K562 (cell line): ENCODE results near the gene EPB41L4A. TPM values are rescaled to one million over a fixed set of nuclear protein-coding genes. Genes with fewer than 3 reads are reported as not detected.

Experiments
- PREB ChIP-seq: sonication (generic); formaldehyde crosslinking; IDR thresholded peaks from 2 replicates; pipeline ENCODE4 v1.8.1; 2023; ENCODE audit warnings: mild to moderate bottlenecking, missing genetic modification reagents
- polyA plus RNA-seq, 8 experiments: library from polyadenylated mRNA; depleted of rRNA in 4 of 8; stranded (reverse) in 5 of 8; unstranded in 3 of 8; fragments of >200 nt; fragmentation: Nextera tagmentation in 2 of 8; fragmentation: Illumina TruSeq in 1 of 8; extraction: Ambion mirVana in 2 of 8; extraction: Trizol in 1 of 8; gene quantifications; 2 replicates each; pipeline versions ENCODE4 v1.2.1 to v1.2.3, GENCODE V29; 2011 to 2014; ENCODE audit warnings: inconsistent platforms in 1 of 8, missing spikeins in 1 of 8
- total RNA-seq, 7 experiments: library from RNA; depleted of rRNA in 6 of 7; stranded (reverse); fragments of >200 nt in 6 of 7; fragmentation: Illumina TruSeq in 2 of 7; extraction: Trizol in 2 of 7; gene quantifications; 2 replicates each; pipeline versions ENCODE4 v1.2.1 to v1.2.3, GENCODE V29; 2011 to 2021; ENCODE audit warnings: low replicate concordance in 1 of 7
- TF ChIP-seq, protein P1 (sequence below), 2 experiments: fragments of 450-650 bp in 1 of 2; sonication (generic) in 1 of 2; formaldehyde crosslinking in 1 of 2; IDR thresholded peaks; 2 replicates each; pipeline versions ENCODE4 v1.7.1 to v1.9.0; 2016 to 2022; ENCODE audit warnings: inconsistent platforms in 1 of 2, mild to moderate bottlenecking in 1 of 2, missing genetic modification reagents in 1 of 2

Gene EPB41L4A
- total and polyA plus RNA-seq, 9 of the 15 experiments (the other 6 are each of a cell fraction or from before 2014, with no cell fraction given) = 0.04 to 0.35 (median 0.12) TPM; not detected in 3

DNA sequence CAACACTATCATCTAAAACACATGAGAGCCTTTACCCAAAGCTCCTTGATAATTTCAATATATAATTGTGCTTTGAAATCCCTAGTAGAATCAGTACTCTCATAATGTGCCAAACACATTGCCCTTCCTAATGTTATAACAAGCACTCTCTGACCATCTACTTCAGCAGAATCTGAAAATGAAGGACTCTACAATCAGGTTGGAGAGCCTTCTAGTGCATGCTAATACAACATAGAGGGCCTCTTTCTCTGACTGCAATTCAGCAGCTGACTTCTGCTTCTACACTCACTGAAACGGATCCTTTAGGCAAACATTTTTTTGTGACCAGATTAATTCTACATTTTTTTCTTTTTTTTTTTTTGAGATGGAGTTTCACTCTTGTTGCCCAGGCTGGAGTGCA lies 155.6 kb downstream of the EPB41L4A start (continued):
- TF ChIP-seq, protein P1, sequence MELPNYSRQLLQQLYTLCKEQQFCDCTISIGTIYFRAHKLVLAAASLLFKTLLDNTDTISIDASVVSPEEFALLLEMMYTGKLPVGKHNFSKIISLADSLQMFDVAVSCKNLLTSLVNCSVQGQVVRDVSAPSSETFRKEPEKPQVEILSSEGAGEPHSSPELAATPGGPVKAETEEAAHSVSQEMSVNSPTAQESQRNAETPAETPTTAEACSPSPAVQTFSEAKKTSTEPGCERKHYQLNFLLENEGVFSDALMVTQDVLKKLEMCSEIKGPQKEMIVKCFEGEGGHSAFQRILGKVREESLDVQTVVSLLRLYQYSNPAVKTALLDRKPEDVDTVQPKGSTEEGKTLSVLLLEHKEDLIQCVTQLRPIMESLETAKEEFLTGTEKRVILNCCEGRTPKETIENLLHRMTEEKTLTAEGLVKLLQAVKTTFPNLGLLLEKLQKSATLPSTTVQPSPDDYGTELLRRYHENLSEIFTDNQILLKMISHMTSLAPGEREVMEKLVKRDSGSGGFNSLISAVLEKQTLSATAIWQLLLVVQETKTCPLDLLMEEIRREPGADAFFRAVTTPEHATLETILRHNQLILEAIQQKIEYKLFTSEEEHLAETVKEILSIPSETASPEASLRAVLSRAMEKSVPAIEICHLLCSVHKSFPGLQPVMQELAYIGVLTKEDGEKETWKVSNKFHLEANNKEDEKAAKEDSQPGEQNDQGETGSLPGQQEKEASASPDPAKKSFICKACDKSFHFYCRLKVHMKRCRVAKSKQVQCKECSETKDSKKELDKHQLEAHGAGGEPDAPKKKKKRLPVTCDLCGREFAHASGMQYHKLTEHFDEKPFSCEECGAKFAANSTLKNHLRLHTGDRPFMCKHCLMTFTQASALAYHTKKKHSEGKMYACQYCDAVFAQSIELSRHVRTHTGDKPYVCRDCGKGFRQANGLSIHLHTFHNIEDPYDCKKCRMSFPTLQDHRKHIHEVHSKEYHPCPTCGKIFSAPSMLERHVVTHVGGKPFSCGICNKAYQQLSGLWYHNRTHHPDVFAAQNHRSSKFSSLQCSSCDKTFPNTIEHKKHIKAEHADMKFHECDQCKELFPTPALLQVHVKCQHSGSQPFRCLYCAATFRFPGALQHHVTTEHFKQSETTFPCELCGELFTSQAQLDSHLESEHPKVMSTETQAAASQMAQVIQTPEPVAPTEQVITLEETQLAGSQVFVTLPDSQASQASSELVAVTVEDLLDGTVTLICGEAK (IDR thresholded peaks at IDR 0.05) = no peak
- TF ChIP-seq, protein P1 (CRISPR knock-in tag; IDR thresholded peaks at IDR 0.05) = no peak
- TF ChIP-seq PREB (CRISPR knock-in tag) = no peak
